Psoas muscle (tissue), 8 donors: ENCODE results near the gene IPMK. TPM values are rescaled to one million over a fixed set of nuclear protein-coding genes. Genes with fewer than 3 reads are reported as not detected.

ENCODE experiments used
- ATAC-seq, 4 donors: fragments of 200-7000 bp; cut with Tn5 transposase; one replicate each; pipeline ENCODE4 v1.9.1; 2020; ENCODE audit warnings: moderate library complexity in 3 of 4, mild to moderate bottlenecking in 2 of 4
- DNase-seq, 2 donors: peaks; one replicate each; pipeline ENCODE4 v3.0.0-alpha.2; 2020
- H3K27ac ChIP-seq: fragments of 200-600 bp; one replicate; pipeline ENCODE4 v1.8.0; 2022
- H3K27me3 ChIP-seq, 3 donors: fragments of 200-600 bp in 1 of 3; one replicate each; pipeline versions ENCODE4 v1.6.1 to v1.8.0; 2013 to 2022; ENCODE audit warnings: low read length in 2 of 3, mild to moderate bottlenecking in 2 of 3, moderate library complexity in 1 of 3; ENCODE audit not compliant: insufficient read depth in 3 of 3
- H3K36me3 ChIP-seq, 2 donors: fragments of 200-600 bp in 1 of 2; one replicate each; pipeline versions ENCODE4 v1.6.1 to v1.8.0; 2013 to 2022; ENCODE audit warnings: low read depth in 1 of 2, mild to moderate bottlenecking in 1 of 2, moderate library complexity in 1 of 2; ENCODE audit not compliant: insufficient read depth in 1 of 2
- H3K4me1 ChIP-seq: fragments of 200-600 bp; one replicate; pipeline ENCODE4 v1.8.0; 2022
- H3K4me3 ChIP-seq: fragments of 200-600 bp; one replicate; pipeline ENCODE4 v1.8.0; 2022; ENCODE audit warnings: mild to moderate bottlenecking
- H3K9me3 ChIP-seq: fragments of 200-600 bp; one replicate; pipeline ENCODE4 v1.8.0; 2022
- WGBS, 3 donors: extraction: QIAGEN DNeasy Blood & Tissue Kit; methylation state at CpG; one replicate each; pipeline versions ENCODE4 v1.1.6 to v1.1.7; 2013; 5-methylcytosine and 5-hydroxymethylcytosine counted together
- intact Hi-C, 2 donors: fragments of 100-400 bp; cut with DNase I; formaldehyde crosslinking; loops; one replicate each; pipeline versions ENCODE4 v1.11.0 to v1.14.2; 2022
- polyA plus RNA-seq, 3 donors: library from polyadenylated mRNA; stranded (reverse); fragments of 200-250 nt; gene quantifications; one replicate each; pipeline ENCODE4 v1.2.3, GENCODE V29; 2013
- total RNA-seq, 4 donors: library from RNA; stranded (reverse); fragmentation: NEBNext Ultra II Directional in 2 of 4; extraction: Animal tissue kit (Norgen Biotek cat#: 25700) in 2 of 4; gene quantifications; one replicate each; pipeline versions ENCODE4 v1.2.1 to v1.2.4, GENCODE V29; 2021 to 2023
- TF ChIP-seq, protein P1 (sequence below): fragments of 200-600 bp; IDR thresholded peaks from one replicate; pipeline ENCODE4 v1.8.0; 2022; ENCODE audit warnings: antibody characterized with exemption
- donor health status: healthy with polysubstance abuse.
- donor health status: DM: no; HTN: no; CAD: no; lungs with moderate emphysema.
- donor health status: Bipolar disorder and iron deficiency.
- donor health status: healthy.
- donor health status: DM: yes; HTN: yes; CAD: no.
- donor health status: DM: no; HTN: no; CAD: no.
- donor health status: DM: no; HTN: no; CAD: no.
- donor health status: DM: yes; HTN: yes; CAD: no.

IPMK gene
- total and polyA plus RNA-seq, 7 donors: 2.3 to 10.8 (median 4.3) TPM

DNA sequence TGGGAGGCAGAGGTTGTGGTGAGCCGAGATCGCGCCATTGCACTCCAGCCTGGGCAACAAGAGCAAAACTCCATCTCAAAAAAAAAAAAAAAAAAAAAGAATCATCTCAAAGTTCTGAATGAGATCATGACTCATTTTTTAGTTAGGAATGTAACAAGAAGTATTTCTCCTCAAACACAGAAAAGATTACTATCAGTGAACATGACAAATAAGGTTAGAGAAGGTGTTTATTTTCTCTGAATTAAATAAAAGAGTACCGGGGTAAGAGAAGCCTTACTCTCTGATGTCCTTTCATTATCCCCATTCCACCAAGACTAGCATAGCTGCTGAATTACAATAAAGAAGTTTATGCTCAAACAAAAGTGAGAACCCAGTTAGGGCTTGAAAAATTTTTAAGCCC is 50.1 kb downstream of the IPMK start:
- Histone ChIP-seq H3K4me1 (peaks cover 27% of the 10 kb centered on the region), H3K4me3 (no peak overlapping the region), H3K27me3 (no peaks in the 10 kb centered on the region), H3K27ac (no peak overlapping the region), H3K9me3 (no peaks in the 10 kb centered on the region), H3K36me3 (no peaks in the 10 kb centered on the region)
- 95 to 98% (median 96%) methylated on average over 4 of the region's 4 CpGs for WGBS, 3 donors
- DNase-seq: no peak
- ATAC-seq: no peak
- TF ChIP-seq, protein P1, sequence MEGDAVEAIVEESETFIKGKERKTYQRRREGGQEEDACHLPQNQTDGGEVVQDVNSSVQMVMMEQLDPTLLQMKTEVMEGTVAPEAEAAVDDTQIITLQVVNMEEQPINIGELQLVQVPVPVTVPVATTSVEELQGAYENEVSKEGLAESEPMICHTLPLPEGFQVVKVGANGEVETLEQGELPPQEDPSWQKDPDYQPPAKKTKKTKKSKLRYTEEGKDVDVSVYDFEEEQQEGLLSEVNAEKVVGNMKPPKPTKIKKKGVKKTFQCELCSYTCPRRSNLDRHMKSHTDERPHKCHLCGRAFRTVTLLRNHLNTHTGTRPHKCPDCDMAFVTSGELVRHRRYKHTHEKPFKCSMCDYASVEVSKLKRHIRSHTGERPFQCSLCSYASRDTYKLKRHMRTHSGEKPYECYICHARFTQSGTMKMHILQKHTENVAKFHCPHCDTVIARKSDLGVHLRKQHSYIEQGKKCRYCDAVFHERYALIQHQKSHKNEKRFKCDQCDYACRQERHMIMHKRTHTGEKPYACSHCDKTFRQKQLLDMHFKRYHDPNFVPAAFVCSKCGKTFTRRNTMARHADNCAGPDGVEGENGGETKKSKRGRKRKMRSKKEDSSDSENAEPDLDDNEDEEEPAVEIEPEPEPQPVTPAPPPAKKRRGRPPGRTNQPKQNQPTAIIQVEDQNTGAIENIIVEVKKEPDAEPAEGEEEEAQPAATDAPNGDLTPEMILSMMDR: no peak
- intact Hi-C loops: no loop called here

DNA sequence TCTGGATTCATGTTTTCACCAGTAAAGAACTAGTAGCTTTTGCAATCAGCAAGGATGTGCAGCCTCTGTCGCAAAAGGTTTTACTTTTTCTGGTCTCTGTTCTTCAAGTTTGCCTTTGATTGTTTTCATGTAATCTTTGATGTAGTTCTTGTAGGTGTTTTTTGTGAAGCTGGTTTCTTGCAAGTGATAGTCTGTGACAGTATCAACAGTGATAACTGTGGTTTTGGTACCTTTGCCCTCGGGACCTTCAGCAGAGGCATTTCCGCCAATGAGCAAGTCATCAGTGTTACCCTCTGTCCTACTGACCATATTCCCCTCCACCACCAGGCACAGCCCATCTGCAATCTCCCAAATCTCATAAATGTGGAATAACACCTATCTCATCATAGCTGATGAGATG is 55.1 kb downstream of the IPMK start:
- Histone ChIP-seq H3K9me3 (no peaks in the 10 kb centered on the region), H3K4me3 (no peak overlapping the region), H3K27me3 (no peaks in the 10 kb centered on the region), H3K4me1 (no peaks in the 10 kb centered on the region), H3K27ac (no peak overlapping the region), H3K36me3 (peaks cover 0 to 17% of the 10 kb centered on the region in 2 donors)
- intact Hi-C loops: no loop called here
- ATAC-seq (no peak), DNase-seq (no peak)
- TF ChIP-seq, protein P1: no peak
- 91 to 98% (median 96%) methylated on average over 3 of the region's 3 CpGs for WGBS, 3 donors

DNA sequence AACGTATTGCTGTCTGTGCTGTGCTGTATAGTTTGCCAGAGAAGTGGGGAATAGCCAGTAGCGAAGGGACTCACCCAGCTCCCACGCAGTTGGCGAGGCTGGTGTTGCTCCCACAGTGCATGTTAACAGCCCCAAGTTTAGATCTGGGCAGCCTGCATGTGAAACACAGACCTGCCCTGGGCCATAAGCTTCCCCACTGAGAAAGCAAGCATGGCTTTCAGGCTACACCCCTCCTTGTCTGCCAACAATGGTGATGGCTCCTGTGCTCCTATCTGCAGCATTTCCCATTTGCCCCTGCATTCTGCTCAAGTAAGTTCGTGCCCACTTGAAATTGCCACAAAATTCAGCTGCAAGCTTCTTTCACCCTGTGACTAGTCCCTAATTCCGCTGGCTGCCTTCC is 57.5 kb downstream of the IPMK start:
- H3K27me3 ChIP-seq: no peaks in the 10 kb centered on the region
- intact Hi-C loops: no loop called here
- H3K4me3 ChIP-seq: no peak overlapping the region
- TF ChIP-seq, protein P1: no peak
- no peak for ATAC-seq
- H3K36me3 ChIP-seq: peaks cover 0 to 17% of the 10 kb centered on the region in 2 donors
- H3K27ac ChIP-seq: no peak overlapping the region
- no peak for DNase-seq
- H3K4me1 ChIP-seq: no peaks in the 10 kb centered on the region
- WGBS, 3 donors: 82 to 88% (median 83%) methylated on average over 6 of the region's 6 CpGs
- no peaks in the 10 kb centered on the region for H3K9me3 ChIP-seq

DNA sequence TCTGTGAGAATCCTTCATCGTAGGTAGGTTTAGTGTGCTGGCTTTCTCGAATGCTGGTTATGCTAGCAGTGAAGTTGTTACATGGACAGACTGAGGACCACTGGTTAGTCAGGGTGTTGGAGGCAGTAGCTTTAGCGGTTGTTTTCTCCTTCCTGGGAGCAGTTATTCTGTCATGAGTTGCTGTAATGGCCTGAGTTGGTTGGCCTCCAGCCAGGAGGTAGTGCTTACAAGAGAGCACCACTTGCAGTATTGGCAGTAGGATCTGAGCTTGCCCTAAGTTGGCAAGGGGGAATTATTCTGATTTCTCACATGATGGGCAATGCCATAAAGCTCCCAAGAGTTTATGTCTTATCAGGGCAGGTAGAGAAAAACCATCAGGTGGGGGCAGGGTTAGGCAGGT is 58.0 kb downstream of the IPMK start:
- intact Hi-C loops: no loop called here
- Histone ChIP-seq H3K4me1 (no peaks in the 10 kb centered on the region), H3K4me3 (no peak overlapping the region), H3K27ac (no peak overlapping the region), H3K27me3 (no peaks in the 10 kb centered on the region), H3K9me3 (no peaks in the 10 kb centered on the region), H3K36me3 (peaks cover 0 to 17% of the 10 kb centered on the region in 2 donors)
- DNase-seq (no peak), ATAC-seq (no peak)
- 82 to 88% (median 87%) methylated on average over 3 of the region's 3 CpGs for WGBS, 3 donors
- TF ChIP-seq, protein P1: no peak

DNA sequence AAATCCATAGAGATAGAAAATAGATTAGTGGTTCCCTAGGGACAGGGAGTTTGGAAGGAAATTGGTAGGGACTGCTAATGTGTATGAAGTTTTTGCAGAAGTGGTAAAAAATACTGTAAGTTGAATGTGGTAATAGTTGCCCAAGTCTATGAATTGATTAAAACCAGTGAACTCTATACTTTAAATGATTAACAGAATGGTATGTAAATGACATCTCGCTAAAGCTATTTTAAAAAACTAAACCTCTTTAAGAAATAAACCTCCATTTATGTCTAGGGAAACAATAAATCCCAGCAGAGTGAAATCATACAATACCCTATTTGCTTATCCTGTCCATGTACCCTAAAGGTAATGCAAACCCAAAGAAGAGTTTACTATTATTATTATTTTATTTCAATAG is 61.4 kb downstream of the IPMK start:
- TF ChIP-seq, protein P1: no peak
- WGBS, 3 donors: 99 to 100% (median 100%) methylated on average over 1 of the region's 1 CpG
- DNase-seq (no peak), ATAC-seq (no peak)
- Histone ChIP-seq H3K4me1 (no peaks in the 10 kb centered on the region), H3K27me3 (no peaks in the 10 kb centered on the region), H3K36me3 (peaks cover 0 to 11% of the 10 kb centered on the region in 2 donors), H3K9me3 (no peaks in the 10 kb centered on the region), H3K4me3 (no peak overlapping the region), H3K27ac (no peak overlapping the region)
- intact Hi-C loops: no loop called here
